Karpas-422 (cell line): Measurements from ENCODE around the gene SLC7A6OS. TPM values are rescaled to one million over a fixed set of nuclear protein-coding genes. Genes with fewer than 3 reads are reported as not detected.

Source experiments
- DNase-seq: peaks from one replicate; pipeline ENCODE4 v3.0.0-alpha.2; 2015
- H2AFZ ChIP-seq: fragments of 200-600 bp; sonication (generic); 2 replicates; pipeline ENCODE4 v1.6.1; 2014; ENCODE audit warnings: antibody characterized with exemption, low read length, mixed read lengths
- H3K27ac ChIP-seq: fragments of 200-600 bp; sonication (generic); 2 replicates; pipeline ENCODE4 v1.5.1; 2014; ENCODE audit warnings: mild to moderate bottlenecking, low read length, moderate library complexity
- H3K27me3 ChIP-seq: fragments of 200-600 bp; sonication (generic); 2 replicates; pipeline ENCODE4 v1.6.1; 2014; ENCODE audit warnings: low read length, mixed read lengths
- H3K36me3 ChIP-seq: fragments of 200-600 bp; sonication (generic); 2 replicates; pipeline ENCODE4 v1.6.1; 2014; ENCODE audit warnings: low read length, mixed read lengths; ENCODE audit not compliant: insufficient read depth
- H3K4me1 ChIP-seq: fragments of 200-600 bp; sonication (generic); 2 replicates; pipeline ENCODE4 v1.6.1; 2014; ENCODE audit warnings: mild to moderate bottlenecking, low read length, mixed read lengths
- H3K4me2 ChIP-seq: fragments of 200-600 bp; sonication (generic); 2 replicates; pipeline ENCODE4 v1.6.1; 2014; ENCODE audit warnings: low read length, low read depth, mild to moderate bottlenecking; ENCODE audit not compliant: poor library complexity, severe bottlenecking
- H3K4me3 ChIP-seq: fragments of 200-600 bp; sonication (generic); 2 replicates; pipeline ENCODE4 v1.5.1; 2014; ENCODE audit warnings: mild to moderate bottlenecking, antibody characterized with exemption, low read length, mixed read lengths
- H3K79me2 ChIP-seq: fragments of 200-600 bp; sonication (generic); 2 replicates; pipeline ENCODE4 v1.6.1; 2014; ENCODE audit warnings: mild to moderate bottlenecking, low read length, mixed read lengths
- H3K9ac ChIP-seq: fragments of 200-600 bp; sonication (generic); 2 replicates; pipeline ENCODE4 v1.6.0; 2014; ENCODE audit warnings: low read length
- H3K9me2 ChIP-seq: fragments of 200-600 bp; sonication (generic), shearing (Covaris generic); replicated peaks from 2 replicates; pipeline ENCODE4 v1.6.0; 2014; ENCODE audit warnings: mild to moderate bottlenecking, low read length, moderate library complexity; ENCODE audit not compliant: insufficient read depth
- H3K9me3 ChIP-seq: fragments of 300-700, 200-600 bp; sonication (generic); 2 replicates; pipeline ENCODE4 v1.6.1; 2014; ENCODE audit warnings: low read length, mixed read lengths
- H4K20me1 ChIP-seq: fragments of 200-600 bp; sonication (generic); 2 replicates; pipeline ENCODE4 v1.6.1; 2014; ENCODE audit warnings: mild to moderate bottlenecking, antibody characterized with exemption, low read length, low read depth; ENCODE audit not compliant: insufficient read depth
- total RNA-seq: library from RNA; depleted of rRNA; stranded (reverse); fragments of >200 nt; shearing (Covaris generic); gene quantifications from 2 replicates; pipeline ENCODE4 v1.2.3, GENCODE V29; 2014; ENCODE audit warnings: low replicate concordance

Gene SLC7A6OS
- total RNA-seq, 1 experiment from 2014 or later = 13.3 TPM

GRCh38 chr16:68324780-68325357, 14.1 kb upstream of the SLC7A6OS start:
- DNase-seq = no peak
- no peak overlapping the region for H3K4me3 ChIP-seq
- no peaks in the 10 kb centered on the region for H3K79me2 ChIP-seq
- no peaks in the 10 kb centered on the region for H4K20me1 ChIP-seq
- peaks cover 13% of the 10 kb centered on the region; the same call in 1 of the 2 replicates for H3K36me3 ChIP-seq
- no peak overlapping the region for H3K9ac ChIP-seq
- no peak overlapping the region for H2AFZ ChIP-seq
- H3K27ac ChIP-seq = no peak overlapping the region
- no peak overlapping the region for H3K4me2 ChIP-seq
- no peaks in the 10 kb centered on the region for H3K9me2 ChIP-seq
- no peaks in the 10 kb centered on the region for H3K27me3 ChIP-seq
- no peaks in the 10 kb centered on the region for H3K9me3 ChIP-seq
- no peaks in the 10 kb centered on the region for H3K4me1 ChIP-seq

- H2AFZ ChIP-seq = no peak overlapping the region
- no peaks in the 10 kb centered on the region for H3K79me2 ChIP-seq
- no peaks in the 10 kb centered on the region for H3K9me2 ChIP-seq
- no peaks in the 10 kb centered on the region for H4K20me1 ChIP-seq
- no peaks in the 10 kb centered on the region for H3K4me1 ChIP-seq
- no peaks in the 10 kb centered on the region for H3K27me3 ChIP-seq
- no peak overlapping the region for H3K4me2 ChIP-seq
- no peak overlapping the region for H3K27ac ChIP-seq
- no peak overlapping the region for H3K4me3 ChIP-seq
- H3K9me3 ChIP-seq = no peaks in the 10 kb centered on the region
- H3K36me3 ChIP-seq = peaks cover 13% of the 10 kb centered on the region; the same call in 1 of the 2 replicates
- DNase-seq = no peak
- no peak overlapping the region for H3K9ac ChIP-seq
Measured at GRCh38 chr16:68324336-68324735, 13.6 kb upstream of the SLC7A6OS start.

- Histone ChIP-seq H3K36me3 (peaks cover 11% of the 10 kb centered on the region), H3K27me3 (no peaks in the 10 kb centered on the region), H3K9ac (no peak overlapping the region), H2AFZ (no peak overlapping the region), H3K4me3 (no peak overlapping the region), H3K79me2 (peaks cover 16% of the 10 kb centered on the region), H4K20me1 (no peaks in the 10 kb centered on the region), H3K4me2 (no peak overlapping the region), H3K4me1 (no peaks in the 10 kb centered on the region), H3K9me2 (no peaks in the 10 kb centered on the region), H3K9me3 (no peaks in the 10 kb centered on the region), H3K27ac (no peak overlapping the region)
- no peak for DNase-seq
Measured at GRCh38 chr16:68319185-68319908, 8.6 kb upstream of the SLC7A6OS start.

GRCh38 chr16:68313116-68313515, 2.4 kb upstream of the SLC7A6OS start:
- H3K9me3 ChIP-seq = no peaks in the 10 kb centered on the region
- peaks cover 12% of the 10 kb centered on the region; the same call in 1 of the 2 replicates for H4K20me1 ChIP-seq
- no peak overlapping the region for H2AFZ ChIP-seq
- H3K9ac ChIP-seq = no peak overlapping the region
- DNase-seq = no peak
- no peak overlapping the region for H3K27ac ChIP-seq
- H3K9me2 ChIP-seq = no peaks in the 10 kb centered on the region
- peaks cover 22% of the 10 kb centered on the region for H3K4me1 ChIP-seq
- no peak overlapping the region for H3K4me2 ChIP-seq
- H3K36me3 ChIP-seq = no peaks in the 10 kb centered on the region; the same call in 1 of the 2 replicates
- no peaks in the 10 kb centered on the region for H3K27me3 ChIP-seq
- peaks cover 73% of the 10 kb centered on the region for H3K79me2 ChIP-seq
- H3K4me3 ChIP-seq = no peak overlapping the region

- H4K20me1 ChIP-seq = peaks cover 12% of the 10 kb centered on the region; the same call in 1 of the 2 replicates
- peak overlapping the region; percentile 55 for H3K27ac ChIP-seq
- peaks cover 15% of the 10 kb centered on the region for H3K36me3 ChIP-seq
- H3K9ac ChIP-seq = peak overlapping the region; percentile 86
- DNase-seq = no peak
- peaks cover 22% of the 10 kb centered on the region for H3K4me1 ChIP-seq
- H3K9me3 ChIP-seq = no peaks in the 10 kb centered on the region
- peaks cover 84% of the 10 kb centered on the region for H3K79me2 ChIP-seq
- H3K4me2 ChIP-seq = peak overlapping the region; percentile 83
- no peaks in the 10 kb centered on the region for H3K9me2 ChIP-seq
- H2AFZ ChIP-seq = peak overlapping the region; percentile 58; the same call in 1 of the 2 replicates
- peak overlapping the region; percentile 83 for H3K4me3 ChIP-seq
- H3K27me3 ChIP-seq = no peaks in the 10 kb centered on the region
Measured at GRCh38 chr16:68310437-68310773, 341 bp downstream of the SLC7A6OS start.

- H3K79me2 ChIP-seq = peaks cover 86% of the 10 kb centered on the region
- no peaks in the 10 kb centered on the region for H3K9me3 ChIP-seq
- H4K20me1 ChIP-seq = peaks cover 12% of the 10 kb centered on the region; the same call in 1 of the 2 replicates
- no peak overlapping the region for H2AFZ ChIP-seq
- H3K27ac ChIP-seq = peak overlapping the region; percentile 55
- peak overlapping the region; percentile 83 for H3K4me2 ChIP-seq
- no peaks in the 10 kb centered on the region for H3K9me2 ChIP-seq
- peak overlapping the region; percentile 83 for H3K4me3 ChIP-seq
- H3K4me1 ChIP-seq = peaks cover 22% of the 10 kb centered on the region
- no peaks in the 10 kb centered on the region for H3K27me3 ChIP-seq
- H3K36me3 ChIP-seq = peaks cover 20% of the 10 kb centered on the region
- DNase-seq = peak; percentile 56
- peak overlapping the region; percentile 86 for H3K9ac ChIP-seq
Measured at GRCh38 chr16:68309799-68310198, 947 bp downstream of the SLC7A6OS start.

GRCh38 chr16:68306633-68307032, 4.1 kb downstream of the SLC7A6OS start:
- Histone ChIP-seq H3K36me3 (peaks cover 35% of the 10 kb centered on the region), H3K27me3 (no peaks in the 10 kb centered on the region), H2AFZ (no peak overlapping the region), H3K9me3 (no peaks in the 10 kb centered on the region), H3K4me2 (no peak overlapping the region), H3K27ac (no peak overlapping the region), H3K4me3 (no peak overlapping the region), H3K9ac (no peak overlapping the region), H3K79me2 (peaks cover 60% of the 10 kb centered on the region), H3K9me2 (no peaks in the 10 kb centered on the region), H4K20me1 (peaks cover 12% of the 10 kb centered on the region; the same call in 1 of the 2 replicates), H3K4me1 (peaks cover 23% of the 10 kb centered on the region)
- no peak for DNase-seq

- Histone ChIP-seq H3K36me3 (peaks cover 68% of the 10 kb centered on the region), H3K79me2 (peaks cover 31% of the 10 kb centered on the region), H3K4me2 (no peak overlapping the region), H4K20me1 (0 out of 2 replicates have a peak, but pooled peaks cover 5% of the 10 kb centered on the region), H3K27me3 (no peaks in the 10 kb centered on the region), H3K27ac (0 out of 2 replicates have a peak overlapping the region, but pooled peaks have one; percentile 28), H3K4me3 (no peak overlapping the region), H3K9ac (no peak overlapping the region), H3K4me1 (peaks cover 23% of the 10 kb centered on the region), H2AFZ (no peak overlapping the region), H3K9me3 (no peaks in the 10 kb centered on the region), H3K9me2 (no peaks in the 10 kb centered on the region)
- DNase-seq = no peak
Measured at GRCh38 chr16:68300734-68301459, 9.8 kb downstream of the SLC7A6OS start.
